MCF 10A (cell line): ENCODE results near the gene GUCA1A. TPM values are rescaled to one million over a fixed set of nuclear protein-coding genes. Genes with fewer than 3 reads are reported as not detected.

Experiments used
- BruUV-seq: library from RNA; stranded (reverse); fragments of 400-500 nt; replicated peaks from 2 replicates; lab custom pipeline; 2021; lab: Mats Ljungman, UMichigan
- CTCF ChIA-PET: fragments of 300-600 bp; sonication (Branson Sonifier 250); formaldehyde crosslinking; extraction: SDS; loops from one replicate; lab custom pipeline; 2021; ENCODE audit warnings: antibody characterized with exemption, inconsistent platforms; lab: Yijun Ruan, JAX
- POLR2A ChIA-PET: fragments of 300-600, 350-650 bp; sonication (Branson Sonifier 250); formaldehyde crosslinking; extraction: SDS; loops from one replicate; lab custom pipeline; 2020; ENCODE audit warnings: antibody characterized with exemption, inconsistent platforms; lab: Yijun Ruan, JAX
- DNase-seq: peaks from one replicate; pipeline ENCODE4 v3.0.0-alpha.2; 2018; ENCODE audit not compliant: unreplicated experiment
- H3K27ac Mint-ChIP-seq: one replicate; pipeline ENCODE4 v1.8.0; 2022; ENCODE audit warnings: mild to moderate bottlenecking, low read depth, mixed read lengths; ENCODE audit not compliant: unreplicated experiment
- H3K27me3 Mint-ChIP-seq: one replicate; pipeline ENCODE4 v1.8.0; 2022; ENCODE audit warnings: mixed read lengths; ENCODE audit not compliant: insufficient read depth, unreplicated experiment
- H3K36me3 Mint-ChIP-seq: one replicate; pipeline ENCODE4 v1.8.0; 2022; ENCODE audit warnings: mild to moderate bottlenecking, moderate library complexity, mixed read lengths; ENCODE audit not compliant: insufficient read depth, unreplicated experiment
- H3K4me1 Mint-ChIP-seq: one replicate; pipeline ENCODE4 v1.8.0; 2022; ENCODE audit warnings: mixed read lengths; ENCODE audit not compliant: insufficient read depth, unreplicated experiment
- H3K4me3 Mint-ChIP-seq: one replicate; pipeline ENCODE4 v1.8.0; 2022; ENCODE audit warnings: mild to moderate bottlenecking, moderate library complexity, mixed read lengths; ENCODE audit not compliant: unreplicated experiment
- H3K9me3 Mint-ChIP-seq: one replicate; pipeline ENCODE4 v1.8.0; 2022; ENCODE audit warnings: mixed read lengths; ENCODE audit not compliant: unreplicated experiment
- CTCF ChIP-seq: fragments of 200-600 bp; IDR thresholded peaks from one replicate; pipeline ENCODE4 v1.8.0; 2022; ENCODE audit warnings: antibody characterized with exemption, mild to moderate bottlenecking; ENCODE audit not compliant: unreplicated experiment
- intact Hi-C: fragments of 100-400 bp; cut with micrococcal nuclease; formaldehyde crosslinking; loops from 2 replicates; pipeline ENCODE4 v1.14.1; 2022
- total RNA-seq: library from RNA; stranded (reverse); gene quantifications from 2 replicates; pipeline ENCODE4 v1.2.3, GENCODE V29; 2022

The GUCA1A gene
- total RNA-seq, 1 experiment from 2014 or later: not detected

- intact Hi-C loops: loop anchor here (5.0 kb wide), 1 partner anchor 176 kb away; no protein-coding TSS in a partner anchor
Measured at GRCh38 chr6:42226161-42226611, 53.0 kb downstream of the GUCA1A start.

GRCh38 chr6:42226645-42227143 lies 53.5 kb downstream of the GUCA1A start:
- TF ChIP-seq CTCF: no peak
- Mint-ChIP-seq H3K36me3 (peaks cover 31% of the 10 kb centered on the region), H3K4me1 (peaks cover 50% of the 10 kb centered on the region), H3K4me3 (peak overlapping the region; percentile 50), H3K27ac (peak overlapping the region; percentile 92), H3K27me3 (no peaks in the 10 kb centered on the region), H3K9me3 (no peaks in the 10 kb centered on the region)
- no TSS peak for BruUV-seq
- ChIA-PET POLR2A (interaction anchor here (0.6 to 5.3 kb wide), 26 partner anchors 10 to 520 kb away, joined by 3 to 56 read pairs (median 5); partner anchors contain the start of genes BYSL, C6orf132, GUCA1B and MED20), CTCF (interaction anchor here (0.5 to 4.3 kb wide), 13 partner anchors 9 to 339 kb away, joined by 3 to 19 read pairs (median 4); partner anchors contain the start of gene MRPS10)
- DNase-seq: peak; percentile 94
- intact Hi-C loops: loop anchor here (5.0 kb wide), 1 partner anchor 176 kb away; no protein-coding TSS in a partner anchor

More at GRCh38 chr6:42226161-42226611, 53.0 kb downstream of the GUCA1A start:
- H3K27ac Mint-ChIP-seq: peak overlapping the region; percentile 92
- no peaks in the 10 kb centered on the region for H3K27me3 Mint-ChIP-seq
- no peak for TF ChIP-seq CTCF
- peak; percentile 53 for DNase-seq
- peaks cover 27% of the 10 kb centered on the region for H3K36me3 Mint-ChIP-seq
- H3K9me3 Mint-ChIP-seq: no peaks in the 10 kb centered on the region
- TSS peak; percentile 56 for BruUV-seq
- peak overlapping the region; percentile 50 for H3K4me3 Mint-ChIP-seq
- POLR2A ChIA-PET: interaction anchor here (0.6 to 5.3 kb wide), 25 partner anchors 9 to 521 kb away, joined by 3 to 56 read pairs (median 5); partner anchors contain the start of genes C6orf132, MRPS10, TOMM6 and TRERF1
- CTCF ChIA-PET: interaction anchor here (0.5 to 4.3 kb wide), 9 partner anchors 12 to 337 kb away, joined by 3 to 19 read pairs (median 4); no protein-coding TSS in a partner anchor
- H3K4me1 Mint-ChIP-seq: peaks cover 53% of the 10 kb centered on the region

- no peaks in the 10 kb centered on the region for H3K27me3 Mint-ChIP-seq
- POLR2A ChIA-PET: interaction anchor here (0.6 to 5.3 kb wide), 22 partner anchors 10 to 520 kb away, joined by 3 to 56 read pairs (median 6); partner anchors contain the start of genes BYSL, C6orf132, GUCA1B and MED20
- no peaks in the 10 kb centered on the region for H3K9me3 Mint-ChIP-seq
- peak overlapping the region; percentile 50 for H3K4me3 Mint-ChIP-seq
- no TSS peak for BruUV-seq
- DNase-seq: peak; percentile 20
- peak overlapping the region; percentile 92 for H3K27ac Mint-ChIP-seq
- CTCF ChIA-PET: interaction anchor here (0.5 to 4.3 kb wide), 11 partner anchors 10 to 364 kb away, joined by 3 to 19 read pairs (median 4); partner anchors contain the start of gene MRPS10
- no peak for TF ChIP-seq CTCF
- peaks cover 49% of the 10 kb centered on the region for H3K4me1 Mint-ChIP-seq
- peaks cover 37% of the 10 kb centered on the region for H3K36me3 Mint-ChIP-seq
- intact Hi-C loops: loop anchor here (5.0 kb wide), 1 partner anchor 175 kb away; no protein-coding TSS in a partner anchor
Measured at GRCh38 chr6:42227173-42227850, 54.1 kb downstream of the GUCA1A start.
